ENCODE results near the gene ASPM.
"Not testable (repeated sequence)": the region's sequence is repeated elsewhere in the genome, so short reads cannot be mapped to it uniquely, and the experiment has no call there.

ASPM gene

DNA sequence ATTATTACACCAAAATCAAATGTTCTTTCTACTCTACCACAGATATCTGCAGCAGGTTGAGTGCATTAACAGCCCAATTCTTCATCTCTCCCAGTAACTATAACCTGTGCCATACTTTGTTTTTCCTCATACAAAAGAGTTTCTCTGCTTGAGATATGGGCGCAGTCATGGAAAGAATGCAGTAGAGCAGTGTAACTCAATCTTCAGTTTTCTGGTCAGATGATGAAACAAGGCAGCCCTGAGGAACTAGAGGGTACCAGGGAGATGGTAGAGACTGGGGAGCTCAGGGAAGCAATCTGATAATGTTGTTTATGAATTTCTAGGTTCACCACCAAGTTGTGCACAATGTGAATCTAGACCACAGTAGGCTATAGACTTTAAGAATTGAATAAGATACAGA, 39.6 kb downstream of the ASPM start:
- DNase-seq (ENCODE audit: low read depth), result no peak
- no peak overlapping the region for H3K4me3 ChIP-seq (ENCODE audit: low read depth, low read length)
- TF ChIP-seq, protein P1, sequence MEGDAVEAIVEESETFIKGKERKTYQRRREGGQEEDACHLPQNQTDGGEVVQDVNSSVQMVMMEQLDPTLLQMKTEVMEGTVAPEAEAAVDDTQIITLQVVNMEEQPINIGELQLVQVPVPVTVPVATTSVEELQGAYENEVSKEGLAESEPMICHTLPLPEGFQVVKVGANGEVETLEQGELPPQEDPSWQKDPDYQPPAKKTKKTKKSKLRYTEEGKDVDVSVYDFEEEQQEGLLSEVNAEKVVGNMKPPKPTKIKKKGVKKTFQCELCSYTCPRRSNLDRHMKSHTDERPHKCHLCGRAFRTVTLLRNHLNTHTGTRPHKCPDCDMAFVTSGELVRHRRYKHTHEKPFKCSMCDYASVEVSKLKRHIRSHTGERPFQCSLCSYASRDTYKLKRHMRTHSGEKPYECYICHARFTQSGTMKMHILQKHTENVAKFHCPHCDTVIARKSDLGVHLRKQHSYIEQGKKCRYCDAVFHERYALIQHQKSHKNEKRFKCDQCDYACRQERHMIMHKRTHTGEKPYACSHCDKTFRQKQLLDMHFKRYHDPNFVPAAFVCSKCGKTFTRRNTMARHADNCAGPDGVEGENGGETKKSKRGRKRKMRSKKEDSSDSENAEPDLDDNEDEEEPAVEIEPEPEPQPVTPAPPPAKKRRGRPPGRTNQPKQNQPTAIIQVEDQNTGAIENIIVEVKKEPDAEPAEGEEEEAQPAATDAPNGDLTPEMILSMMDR (IDR thresholded peaks at IDR 0.05; ENCODE audit: control insufficient read depth, extremely low read depth, insufficient read depth), result no peak

DNA sequence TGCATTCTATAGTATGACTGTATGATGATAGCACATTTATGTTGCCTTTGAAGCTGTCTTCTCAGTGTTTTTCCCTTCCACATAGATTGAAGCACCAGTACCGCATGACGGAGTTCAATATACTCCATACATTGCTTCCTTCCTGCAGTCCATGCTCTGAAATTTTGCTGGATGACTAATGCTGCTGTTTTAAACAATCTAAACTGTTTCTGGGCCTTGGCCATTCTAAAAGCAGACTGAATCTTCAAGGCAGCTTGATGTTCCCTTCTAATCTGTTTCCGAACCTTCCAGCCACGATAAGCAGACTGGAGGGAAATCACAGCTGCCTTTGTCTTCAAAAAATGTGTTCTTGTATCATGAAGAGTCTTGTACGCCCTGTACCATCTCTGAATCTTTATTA, 43.2 kb downstream of the ASPM start:
- TF ChIP-seq, protein P1 (IDR thresholded peaks at IDR 0.05; ENCODE audit: control insufficient read depth, extremely low read depth, insufficient read depth), result no peak
- no peak for DNase-seq (ENCODE audit: low read depth)
- H3K4me3 ChIP-seq (ENCODE audit: low read depth, low read length), result no peak overlapping the region

DNA sequence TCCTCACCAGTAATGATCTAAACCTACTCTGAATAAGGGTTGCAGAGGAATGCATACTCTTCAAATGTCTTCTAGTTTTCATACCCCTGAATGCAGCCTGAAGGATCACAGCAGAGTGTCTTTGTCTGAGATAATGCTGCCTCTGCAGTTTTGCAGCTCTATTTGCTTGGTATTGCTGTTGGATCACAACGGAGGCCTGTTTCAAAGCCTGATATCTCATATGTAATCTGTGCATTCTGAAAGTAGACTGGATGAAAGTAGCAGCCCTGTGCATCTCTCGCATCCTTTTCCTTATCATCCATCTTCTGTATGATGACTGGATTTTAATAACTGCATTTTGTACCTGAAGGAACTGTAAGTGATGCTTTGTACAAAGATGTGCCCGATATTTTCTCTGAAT, 44.5 kb downstream of the ASPM start:
- TF ChIP-seq, protein P1 (IDR thresholded peaks at IDR 0.05; ENCODE audit: control insufficient read depth, extremely low read depth, insufficient read depth), result no peak
- DNase-seq (ENCODE audit: low read depth), result no peak
- no peak overlapping the region for H3K4me3 ChIP-seq (ENCODE audit: low read depth, low read length)

DNA sequence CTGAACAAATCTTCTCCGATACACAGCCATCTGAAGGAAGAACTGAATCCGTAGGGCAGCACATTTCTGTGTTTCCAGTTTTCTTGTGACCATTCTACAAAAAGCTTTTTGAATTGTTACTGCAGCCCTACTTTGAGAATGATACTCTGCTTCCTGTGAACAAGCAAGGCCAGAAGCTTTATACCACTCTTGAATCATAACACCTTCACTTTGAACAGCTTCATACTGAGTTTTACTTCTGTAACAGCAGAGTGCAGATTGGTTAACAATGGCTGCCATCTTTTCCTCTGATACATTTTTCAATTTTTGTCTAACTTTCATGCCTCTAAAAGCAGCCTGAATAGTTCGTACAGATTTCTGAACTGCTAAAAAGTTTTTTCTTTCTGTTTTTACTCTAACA, 45.8 kb downstream of the ASPM start:
- DNase-seq (ENCODE audit: low read depth), result no peak
- no peak overlapping the region for H3K4me3 ChIP-seq (ENCODE audit: low read depth, low read length)
- TF ChIP-seq, protein P1 (IDR thresholded peaks at IDR 0.05; ENCODE audit: control insufficient read depth, extremely low read depth, insufficient read depth), result no peak

DNA sequence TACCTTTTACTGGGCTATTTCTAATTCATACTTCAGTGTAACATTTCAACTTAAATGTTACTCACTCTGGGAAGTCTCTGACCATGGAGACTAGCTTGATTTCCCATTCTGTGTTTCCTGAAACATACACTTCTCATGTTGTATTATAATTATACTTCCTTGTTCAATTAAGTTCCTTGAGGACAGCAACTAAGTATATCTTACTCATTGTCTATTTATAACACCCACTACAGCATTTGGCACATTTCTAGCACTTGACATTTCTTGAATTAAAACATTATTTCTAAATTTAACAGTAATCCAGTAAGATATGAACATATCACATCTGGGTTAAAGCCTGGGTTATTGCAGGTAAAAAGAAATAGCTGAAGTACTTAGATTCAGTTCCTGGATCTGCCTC, 47.0 kb downstream of the ASPM start:
- TF ChIP-seq, protein P1 (IDR thresholded peaks at IDR 0.05; ENCODE audit: control insufficient read depth, extremely low read depth, insufficient read depth), result no peak
- H3K4me3 ChIP-seq (ENCODE audit: low read depth, low read length), result no peak overlapping the region
- no peak for DNase-seq (ENCODE audit: low read depth)

DNA sequence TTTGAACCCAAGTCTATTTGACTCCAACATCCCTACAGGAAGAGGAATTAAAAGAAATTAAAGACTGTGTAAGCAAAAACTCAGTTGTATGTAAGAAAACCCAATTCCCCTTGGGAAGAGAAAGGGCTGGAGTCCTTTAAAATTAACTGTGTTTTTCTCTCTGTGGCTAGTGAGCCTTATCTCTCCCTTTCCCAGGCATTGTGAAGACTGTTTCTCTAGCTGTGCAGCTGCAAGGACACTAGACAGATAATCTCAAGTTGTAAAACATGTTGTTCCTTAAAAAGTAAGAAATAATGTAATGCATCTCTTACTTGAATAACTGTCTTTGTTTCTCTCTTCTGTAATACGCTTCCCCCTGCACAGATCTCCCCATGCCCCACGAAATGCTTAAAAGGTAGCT, 49.5 kb downstream of the ASPM start:
- DNase-seq (ENCODE audit: low read depth); H3K4me3 ChIP-seq (ENCODE audit: low read depth, low read length): not testable (repeated sequence)

DNA sequence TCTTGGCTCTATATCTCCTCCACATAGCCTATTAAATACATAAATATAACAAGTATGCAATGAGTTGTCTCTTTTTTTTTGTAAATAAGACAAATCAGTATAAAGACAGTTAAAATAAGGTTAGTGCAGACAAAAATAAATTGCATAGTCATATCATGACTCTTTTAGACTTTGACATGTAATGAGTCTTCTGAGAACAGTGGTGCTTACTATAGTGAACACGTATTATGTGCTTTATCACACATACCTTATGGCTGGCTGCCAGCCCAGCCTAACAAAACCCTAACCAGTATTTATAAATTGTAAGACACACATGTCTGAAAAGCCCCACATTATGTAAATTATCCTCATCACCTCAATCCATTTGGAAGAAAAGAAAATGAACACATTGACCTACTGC, 50.3 kb downstream of the ASPM start:
- TF ChIP-seq, protein P1 (IDR thresholded peaks at IDR 0.05; ENCODE audit: control insufficient read depth, extremely low read depth, insufficient read depth), result no peak
- no peak for DNase-seq (ENCODE audit: low read depth)
- H3K4me3 ChIP-seq (ENCODE audit: low read depth, low read length), result no peak overlapping the region
